DMS153 treated with DMSO at 0.1 percent for 48 hours (cell line): ENCODE data around the gene PTRHD1.

Source experiments
- DNase-seq: peaks from one replicate; lab custom pipeline; 2025; ENCODE audit not compliant: unreplicated experiment; lab: John Stamatoyannopoulos, UW

PTRHD1 gene

GRCh38 chr2:24762518-24762917 is 30.7 kb downstream of the PTRHD1 start:
- DNase-seq = no peak

- no peak for DNase-seq
These were observed 31.3 kb downstream of the PTRHD1 start for GRCh38 chr2:24761866-24762265.

- DNase-seq = no peak
These were observed 36.4 kb downstream of the PTRHD1 start for GRCh38 chr2:24756789-24757188.

- peak; percentile 49 for DNase-seq
These were observed 38.0 kb downstream of the PTRHD1 start for GRCh38 chr2:24754985-24755705.

- no peak for DNase-seq
These were observed 44.0 kb downstream of the PTRHD1 start for GRCh38 chr2:24749069-24749691.

- DNase-seq = no peak
These were observed 45.9 kb downstream of the PTRHD1 start for GRCh38 chr2:24747299-24747698.

- no peak for DNase-seq
These were observed 47.4 kb downstream of the PTRHD1 start for GRCh38 chr2:24745825-24746224.

- DNase-seq = no peak
These were observed 48.8 kb downstream of the PTRHD1 start for GRCh38 chr2:24744356-24744755.

- DNase-seq = no peak
These were observed 49.3 kb downstream of the PTRHD1 start for GRCh38 chr2:24743924-24744323.

- no peak for DNase-seq
These were observed 50.5 kb downstream of the PTRHD1 start for GRCh38 chr2:24742730-24743129.

- DNase-seq = no peak
These were observed 53.0 kb downstream of the PTRHD1 start for GRCh38 chr2:24740142-24740541.
